ENCODE data around the gene CSMD2.

CSMD2 gene

GRCh38 chr1:33636209-33636608 is 528.8 kb downstream of the CSMD2 start:
- DNase-seq (ENCODE audit: low read depth): no peak

DNA sequence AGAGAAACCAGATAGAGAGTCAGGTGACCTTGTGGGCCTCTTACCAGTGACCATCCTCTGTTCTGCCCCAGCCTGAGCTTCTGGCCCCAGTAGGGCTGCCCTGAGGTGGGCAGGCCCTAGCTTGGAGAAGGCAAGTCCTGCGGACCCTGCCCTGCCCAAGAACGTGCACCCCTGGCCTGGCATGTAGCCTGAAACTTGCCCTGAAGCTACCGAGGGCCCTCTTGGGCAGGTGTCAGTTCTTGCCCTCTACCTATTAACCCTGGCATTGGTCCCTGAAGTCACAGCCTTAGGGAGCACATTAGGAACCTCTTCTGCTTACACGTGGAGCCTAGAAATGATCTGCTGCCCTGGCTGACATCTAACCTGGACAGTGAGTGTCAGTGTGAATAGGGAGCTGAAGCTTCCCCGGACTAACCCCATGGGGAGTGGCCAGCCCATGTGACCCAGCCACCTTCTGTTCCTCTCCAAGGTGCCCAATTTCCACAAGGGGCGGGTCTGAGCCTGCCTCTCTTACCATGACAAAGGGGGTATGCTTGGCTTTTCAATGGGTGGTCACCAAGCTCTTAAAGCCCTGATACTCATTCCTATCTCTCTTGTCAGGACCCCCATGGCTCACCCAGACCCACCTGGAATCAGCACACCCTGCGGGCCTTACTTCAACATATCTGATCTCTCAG is 529.6 kb downstream of the CSMD2 start:
- DNase-seq (ENCODE audit: low read depth): no peak

DNA sequence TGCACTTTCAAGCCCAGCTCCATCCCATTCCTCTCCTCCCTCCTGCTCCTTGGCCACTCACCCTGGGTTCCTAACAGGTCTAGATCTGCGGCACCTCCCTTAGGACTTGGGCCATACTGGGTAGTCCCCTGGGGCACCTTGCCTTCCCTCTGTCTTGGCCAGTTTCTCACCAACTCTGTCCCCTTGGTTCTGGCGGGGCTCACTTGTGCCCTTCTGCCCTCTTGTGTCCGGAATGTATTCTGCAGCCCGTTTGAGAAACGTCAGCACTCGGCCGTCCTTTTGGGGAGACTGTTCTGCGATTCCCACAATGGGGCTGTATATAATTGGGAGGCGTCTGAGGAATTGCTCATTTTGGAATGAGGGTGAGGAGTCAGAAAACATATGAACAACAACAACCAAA is 530.2 kb downstream of the CSMD2 start:
- DNase-seq (ENCODE audit: low read depth): no peak

DNA sequence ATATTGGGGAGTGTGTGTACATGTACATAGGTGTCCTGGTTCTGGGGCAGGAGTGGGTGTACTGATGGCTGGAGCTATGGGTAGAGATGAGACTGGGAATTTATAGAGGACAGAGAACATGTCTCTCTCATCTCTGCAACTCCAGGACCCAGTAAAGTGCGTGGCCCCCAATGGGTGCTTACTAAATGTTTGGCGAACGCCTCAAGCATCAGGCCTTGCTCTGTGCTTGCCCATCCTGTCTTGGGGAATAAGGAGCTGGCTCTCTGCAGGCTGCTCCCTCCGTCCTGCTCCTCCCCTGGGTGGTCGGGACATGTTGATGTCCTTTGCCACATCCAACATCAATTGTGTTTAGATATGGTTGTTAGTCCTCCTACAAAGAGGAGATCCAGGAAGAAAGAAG is 530.9 kb downstream of the CSMD2 start:
- no peak for DNase-seq (ENCODE audit: low read depth)

GRCh38 chr1:33633019-33633801 is 531.8 kb downstream of the CSMD2 start:
- DNase-seq (ENCODE audit: low read depth): peak; percentile 83

GRCh38 chr1:33630686-33631085 is 534.3 kb downstream of the CSMD2 start:
- DNase-seq (ENCODE audit: low read depth): no peak

- DNase-seq (ENCODE audit: low read depth): no peak
Measured at GRCh38 chr1:33626801-33627200, 538.2 kb downstream of the CSMD2 start.

GRCh38 chr1:33624991-33625870 is 539.8 kb downstream of the CSMD2 start:
- no peak for DNase-seq (ENCODE audit: low read depth)

GRCh38 chr1:33624261-33624990 is 540.6 kb downstream of the CSMD2 start:
- no peak for DNase-seq (ENCODE audit: low read depth)

- no peak for DNase-seq (ENCODE audit: low read depth)
Measured at GRCh38 chr1:33623811-33624210, 541.2 kb downstream of the CSMD2 start.

DNA sequence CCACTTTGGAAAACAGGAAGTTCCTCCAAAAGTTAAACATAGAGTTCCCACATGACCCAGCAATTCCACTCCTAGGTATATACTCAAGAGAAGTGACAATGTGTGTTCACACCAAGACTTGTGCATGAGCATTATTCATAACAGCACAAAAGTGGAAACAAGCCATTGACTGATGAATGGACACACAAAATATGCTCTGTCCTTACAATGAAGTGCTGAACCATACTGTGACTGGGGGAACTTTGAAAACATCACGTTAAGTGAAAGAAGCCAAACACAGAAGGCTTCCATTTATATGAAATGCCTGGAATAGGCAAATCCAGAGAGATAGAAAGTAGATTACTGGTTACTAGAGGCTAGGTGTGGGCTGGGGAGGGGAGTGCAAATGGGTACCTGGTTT is 542.3 kb downstream of the CSMD2 start:
- no peak for DNase-seq (ENCODE audit: low read depth)

DNA sequence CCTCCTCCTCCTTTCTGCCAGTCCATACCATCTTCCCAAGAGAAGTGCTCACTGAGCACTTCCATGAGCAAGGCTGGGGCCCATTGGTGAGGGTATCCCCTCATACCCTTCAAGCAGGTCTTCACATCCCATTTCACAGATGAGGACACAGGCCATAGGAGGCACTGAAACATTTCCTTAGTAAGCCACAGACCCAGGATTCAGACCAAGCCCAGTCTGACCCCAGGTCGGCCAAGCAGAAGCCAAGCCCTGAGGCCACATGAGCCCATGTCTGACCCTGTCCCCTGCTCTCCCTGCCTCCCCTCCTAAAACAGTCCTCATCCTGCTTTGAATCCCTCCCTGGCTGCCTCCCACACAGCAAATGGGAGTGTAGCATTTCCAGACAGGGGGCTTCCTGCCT is 546.4 kb downstream of the CSMD2 start:
- DNase-seq (ENCODE audit: low read depth): no peak

DNA sequence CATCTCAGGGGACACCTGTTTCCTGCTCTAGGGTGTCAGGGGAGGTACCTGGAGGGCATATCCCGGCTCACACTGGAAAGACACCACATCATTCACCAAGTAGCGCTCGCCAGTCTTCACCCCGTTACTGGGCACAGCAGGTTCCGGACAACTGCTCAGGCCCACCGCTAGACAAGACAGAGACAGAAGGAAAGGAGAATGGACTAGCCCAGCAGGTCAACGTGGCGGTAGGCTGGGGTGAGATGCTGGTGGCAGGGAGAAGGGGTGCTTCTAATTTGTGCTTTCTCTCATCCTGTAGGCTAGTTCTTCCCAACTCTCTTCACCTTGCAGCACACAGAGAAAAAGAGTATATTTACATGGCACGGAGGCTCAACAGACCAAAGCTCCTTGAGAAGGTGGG is 547.6 kb downstream of the CSMD2 start:
- DNase-seq (ENCODE audit: low read depth): no peak

GRCh38 chr1:33616780-33617179 is 548.2 kb downstream of the CSMD2 start:
- DNase-seq (ENCODE audit: low read depth): no peak

DNA sequence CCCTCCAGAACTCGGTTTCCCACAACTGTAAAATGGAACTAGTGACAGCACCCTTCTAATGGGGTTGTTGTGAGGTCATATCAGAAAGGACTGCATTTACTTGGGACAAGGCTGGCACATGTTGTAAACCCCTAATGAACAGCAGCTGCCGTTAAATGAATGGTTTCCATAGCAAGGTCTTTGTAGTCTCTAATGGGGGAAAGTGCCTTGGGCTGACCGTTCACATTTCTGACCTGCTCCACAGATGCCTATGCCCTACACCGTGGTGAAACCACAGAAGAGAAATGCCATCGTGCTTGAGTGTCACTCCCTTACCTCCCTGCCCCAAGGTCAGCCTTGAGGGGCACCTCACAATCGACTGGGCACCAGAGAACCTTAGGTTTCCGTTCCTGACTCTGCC is 549.5 kb downstream of the CSMD2 start:
- DNase-seq (ENCODE audit: low read depth): no peak

DNA sequence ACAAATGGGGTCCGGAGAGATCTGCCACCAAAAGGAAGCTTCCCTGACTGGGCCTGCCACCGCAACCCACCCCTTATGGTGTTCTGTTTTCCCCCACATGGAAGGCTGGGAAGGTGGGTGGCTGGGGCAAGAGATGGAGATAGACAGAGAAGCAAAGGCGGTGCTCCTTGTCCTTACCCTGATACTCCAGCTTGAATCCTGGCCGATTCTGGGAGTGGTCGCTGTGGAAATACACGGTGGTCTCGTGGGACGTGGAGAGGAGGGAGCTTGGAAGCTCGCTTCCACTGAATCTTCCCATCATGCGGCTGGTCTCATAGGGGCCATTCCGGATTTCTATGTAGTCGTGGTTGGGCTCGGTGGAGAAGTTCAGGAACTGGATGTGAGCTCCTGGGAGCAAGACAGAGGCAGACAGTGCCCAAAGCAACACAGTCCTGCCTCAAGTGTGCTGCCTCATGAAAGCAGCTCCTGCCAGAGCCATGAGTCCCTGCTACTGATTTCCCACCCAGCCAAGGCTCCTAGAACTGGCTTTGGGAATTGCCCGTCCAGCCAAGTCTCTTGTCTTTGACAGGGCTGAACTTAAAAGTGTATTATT is 554.1 kb downstream of the CSMD2 start:
- DNase-seq (ENCODE audit: low read depth): no peak

DNA sequence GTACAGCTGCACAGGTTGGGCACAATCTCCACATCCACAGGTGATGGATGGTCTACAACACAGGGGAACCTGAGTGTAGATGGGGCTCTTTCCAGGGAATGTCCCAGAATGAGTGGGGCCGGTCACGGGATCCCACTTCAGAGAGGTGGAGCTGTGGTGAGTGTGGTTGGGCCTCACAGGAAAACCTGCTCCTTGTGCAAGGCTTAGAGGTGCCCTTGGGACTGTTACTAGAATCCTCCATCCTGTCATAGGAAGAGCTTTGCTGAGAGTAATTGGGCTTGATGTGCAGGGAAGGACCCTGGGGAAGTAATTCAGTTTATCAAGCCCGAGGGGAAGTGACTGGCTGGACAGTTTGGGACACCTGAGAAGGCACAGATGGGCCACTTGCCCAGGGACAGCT is 554.6 kb downstream of the CSMD2 start:
- no peak for DNase-seq (ENCODE audit: low read depth)

- no peak for DNase-seq (ENCODE audit: low read depth)
Measured at GRCh38 chr1:33609739-33610138, 555.3 kb downstream of the CSMD2 start.

GRCh38 chr1:33608825-33609400 is 556.1 kb downstream of the CSMD2 start:
- no peak for DNase-seq (ENCODE audit: low read depth)

- DNase-seq (ENCODE audit: low read depth): no peak
Measured at GRCh38 chr1:33607444-33608005, 557.5 kb downstream of the CSMD2 start.

DNA sequence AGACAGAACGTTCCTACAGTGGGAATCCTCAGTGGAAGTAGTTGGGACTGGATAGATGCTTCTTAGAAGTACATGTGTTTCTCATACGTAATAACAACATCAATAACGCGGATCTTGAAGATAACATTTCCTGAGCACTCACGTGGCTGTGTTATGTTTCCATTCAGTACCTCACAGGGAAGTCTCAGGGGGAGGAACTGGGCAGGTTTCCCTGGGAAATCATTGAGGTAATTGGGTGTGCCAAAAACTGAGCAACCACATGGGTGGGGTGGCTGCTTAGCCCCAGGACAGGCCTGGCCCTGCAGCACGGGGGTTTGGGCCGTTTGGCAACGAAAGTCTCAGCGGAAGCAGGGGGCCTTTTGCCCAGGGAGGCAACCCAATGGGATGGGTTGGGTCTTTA is 558.8 kb downstream of the CSMD2 start:
- no peak for DNase-seq (ENCODE audit: low read depth)
